ENCODE data around the gene PSME3IP1.

PSME3IP1 gene

DNA sequence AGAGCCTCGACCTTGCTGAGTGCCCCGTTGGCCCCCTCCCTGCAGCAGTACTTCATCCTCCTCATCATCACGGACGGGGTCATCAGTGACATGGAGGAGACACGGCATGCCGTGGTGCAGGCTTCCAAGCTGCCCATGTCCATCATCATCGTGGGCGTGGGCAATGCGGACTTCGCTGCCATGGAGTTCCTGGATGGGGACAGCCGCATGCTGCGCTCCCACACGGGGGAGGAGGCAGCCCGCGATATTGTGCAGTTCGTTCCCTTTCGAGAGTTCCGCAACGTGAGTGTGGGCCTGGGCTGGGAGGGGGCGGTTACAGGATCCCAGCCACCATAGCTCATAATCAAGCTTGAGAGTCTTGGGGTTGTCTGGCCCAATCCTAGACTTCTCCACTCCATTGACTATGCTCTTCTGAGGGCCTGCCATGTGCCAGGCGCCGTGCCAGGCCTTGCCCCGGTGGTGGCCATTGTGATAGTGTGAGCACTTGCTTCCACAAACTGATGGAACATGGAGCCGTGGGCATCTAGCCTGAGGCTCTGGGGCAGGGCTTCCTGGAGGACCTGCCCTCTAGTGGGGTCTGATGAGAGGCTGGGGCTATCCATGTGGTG is 39.7 kb downstream of the PSME3IP1 start:
- H3K4me3 ChIP-seq (ENCODE audit: low read length) = no peak overlapping the region
- peaks cover 38% of the 10 kb centered on the region for H3K4me1 ChIP-seq (ENCODE audit: control insufficient read depth, low read length)
- H4K20me1 ChIP-seq (ENCODE audit: control insufficient read depth, insufficient read depth, low read depth, low read length) = no peaks in the 10 kb centered on the region
- H3F3A ChIP-seq (ENCODE audit: control insufficient read depth, insufficient read depth) = peaks cover 3% of the 10 kb centered on the region; the same call in 1 of the 2 replicates
- H3K36me3 ChIP-seq (ENCODE audit: control insufficient read depth, low read length) = no peaks in the 10 kb centered on the region
- no peaks in the 10 kb centered on the region for H3K9me2 ChIP-seq (replicated peaks; ENCODE audit: control insufficient read depth, low read length)
- H3K27ac ChIP-seq (ENCODE audit: low read depth, low read length) = no peak overlapping the region
- no peaks in the 10 kb centered on the region for H3K27me3 ChIP-seq (ENCODE audit: control insufficient read depth, low read length)
- H3K79me2 ChIP-seq (ENCODE audit: control insufficient read depth, low read length) = no peaks in the 10 kb centered on the region
- no peak for TF ChIP-seq EZH2phosphoT487 (IDR thresholded peaks at IDR 0.05; ENCODE audit: borderline replicate concordance, low read length)
- TF ChIP-seq, protein P1, sequence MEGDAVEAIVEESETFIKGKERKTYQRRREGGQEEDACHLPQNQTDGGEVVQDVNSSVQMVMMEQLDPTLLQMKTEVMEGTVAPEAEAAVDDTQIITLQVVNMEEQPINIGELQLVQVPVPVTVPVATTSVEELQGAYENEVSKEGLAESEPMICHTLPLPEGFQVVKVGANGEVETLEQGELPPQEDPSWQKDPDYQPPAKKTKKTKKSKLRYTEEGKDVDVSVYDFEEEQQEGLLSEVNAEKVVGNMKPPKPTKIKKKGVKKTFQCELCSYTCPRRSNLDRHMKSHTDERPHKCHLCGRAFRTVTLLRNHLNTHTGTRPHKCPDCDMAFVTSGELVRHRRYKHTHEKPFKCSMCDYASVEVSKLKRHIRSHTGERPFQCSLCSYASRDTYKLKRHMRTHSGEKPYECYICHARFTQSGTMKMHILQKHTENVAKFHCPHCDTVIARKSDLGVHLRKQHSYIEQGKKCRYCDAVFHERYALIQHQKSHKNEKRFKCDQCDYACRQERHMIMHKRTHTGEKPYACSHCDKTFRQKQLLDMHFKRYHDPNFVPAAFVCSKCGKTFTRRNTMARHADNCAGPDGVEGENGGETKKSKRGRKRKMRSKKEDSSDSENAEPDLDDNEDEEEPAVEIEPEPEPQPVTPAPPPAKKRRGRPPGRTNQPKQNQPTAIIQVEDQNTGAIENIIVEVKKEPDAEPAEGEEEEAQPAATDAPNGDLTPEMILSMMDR (IDR thresholded peaks at IDR 0.05; ENCODE audit: low read depth, low read length, poor library complexity, severe bottlenecking) = no peak
- H3K4me2 ChIP-seq (ENCODE audit: low read length) = no peak overlapping the region
- H3K9me3 ChIP-seq (ENCODE audit: control insufficient read depth, insufficient read depth, low read length) = no peaks in the 10 kb centered on the region

DNA sequence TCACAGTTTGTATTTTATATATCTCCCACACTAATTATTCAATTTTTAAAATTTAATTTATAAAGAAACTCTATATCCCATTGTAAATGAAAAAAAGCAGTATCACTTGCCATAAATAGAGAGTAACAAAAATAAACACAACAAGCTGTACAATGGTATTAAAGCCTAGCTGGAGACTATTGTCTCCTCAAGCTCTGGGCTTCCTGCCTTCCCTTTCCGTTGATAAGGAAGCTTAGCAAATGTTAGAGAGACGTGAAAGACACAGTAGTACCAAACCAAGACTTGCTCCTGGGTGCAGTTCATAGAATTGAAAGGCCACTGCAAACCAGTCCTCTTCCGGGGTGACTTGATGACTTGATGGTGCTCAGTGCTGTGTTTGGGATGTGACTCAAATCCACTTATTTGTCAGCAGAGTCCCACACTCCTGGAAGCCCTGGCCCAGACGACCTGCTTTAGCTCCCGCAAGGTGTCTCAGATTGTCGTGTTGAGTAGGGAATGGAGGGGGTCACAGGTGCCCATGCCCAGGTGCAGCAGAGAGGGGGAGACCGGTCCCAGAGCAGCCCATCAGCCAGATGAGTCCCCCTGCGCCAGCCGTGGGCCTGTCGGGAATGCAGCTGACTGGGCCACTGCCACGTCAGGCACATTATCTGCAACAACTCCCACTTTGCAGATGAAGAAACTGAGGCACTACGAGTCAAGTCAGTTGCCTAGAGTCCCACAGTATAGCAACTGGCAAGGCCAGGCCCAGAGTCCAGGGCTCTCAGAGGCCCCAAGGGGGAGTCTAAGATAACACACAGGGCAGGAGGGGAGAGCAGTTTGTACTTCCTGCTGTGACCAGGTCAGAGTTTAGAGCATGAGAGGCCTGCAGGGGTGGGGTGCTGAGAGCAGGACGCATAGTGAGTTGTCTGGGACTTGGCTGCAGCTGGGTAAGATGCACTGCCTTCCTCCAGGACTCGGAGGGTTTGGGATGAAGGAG is 40.5 kb downstream of the PSME3IP1 start:
- no peaks in the 10 kb centered on the region for H3K9me2 ChIP-seq (replicated peaks; ENCODE audit: control insufficient read depth, low read length)
- H3K79me2 ChIP-seq (ENCODE audit: control insufficient read depth, low read length) = no peaks in the 10 kb centered on the region
- H3F3A ChIP-seq (ENCODE audit: control insufficient read depth, insufficient read depth) = peaks cover 3% of the 10 kb centered on the region; the same call in 1 of the 2 replicates
- no peaks in the 10 kb centered on the region for H3K36me3 ChIP-seq (ENCODE audit: control insufficient read depth, low read length)
- H3K4me1 ChIP-seq (ENCODE audit: control insufficient read depth, low read length) = peaks cover 41% of the 10 kb centered on the region
- no peaks in the 10 kb centered on the region for H3K9me3 ChIP-seq (ENCODE audit: control insufficient read depth, insufficient read depth, low read length)
- no peak overlapping the region for H3K27ac ChIP-seq (ENCODE audit: low read depth, low read length)
- H3K4me3 ChIP-seq (ENCODE audit: low read length) = no peak overlapping the region
- no peaks in the 10 kb centered on the region for H4K20me1 ChIP-seq (ENCODE audit: control insufficient read depth, insufficient read depth, low read depth, low read length)
- no peaks in the 10 kb centered on the region for H3K27me3 ChIP-seq (ENCODE audit: control insufficient read depth, low read length)
- no peak overlapping the region for H3K4me2 ChIP-seq (ENCODE audit: low read length)
- no peak for TF ChIP-seq EZH2phosphoT487 (IDR thresholded peaks at IDR 0.05; ENCODE audit: borderline replicate concordance, low read length)
- TF ChIP-seq, protein P1 (IDR thresholded peaks at IDR 0.05; ENCODE audit: low read depth, low read length, poor library complexity, severe bottlenecking) = no peak

DNA sequence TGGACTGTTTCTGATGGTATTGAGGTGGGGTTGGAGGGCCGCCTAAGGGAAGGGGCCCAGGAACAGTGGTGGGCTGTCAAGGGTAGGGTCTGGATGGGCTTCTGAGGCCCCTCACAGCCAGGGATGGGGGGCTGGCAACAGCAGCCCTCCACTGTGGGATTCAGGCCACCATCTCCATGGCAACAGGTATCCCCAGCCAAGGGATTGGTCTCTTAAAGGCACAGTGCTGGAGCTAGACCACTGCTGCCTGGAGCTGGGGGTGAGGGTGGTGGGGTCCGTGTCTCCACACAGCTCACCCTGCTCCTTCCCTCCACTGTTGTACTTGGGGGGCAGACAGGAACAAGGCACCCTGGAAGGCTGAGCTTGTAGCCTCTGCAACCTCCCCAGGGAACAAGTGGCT is 41.8 kb downstream of the PSME3IP1 start:
- Histone ChIP-seq H3K27me3 (ENCODE audit: control insufficient read depth, low read length) (no peaks in the 10 kb centered on the region), H3K79me2 (ENCODE audit: control insufficient read depth, low read length) (no peaks in the 10 kb centered on the region), H3K4me2 (ENCODE audit: low read length) (no peak overlapping the region), H3K9me3 (ENCODE audit: control insufficient read depth, insufficient read depth, low read length) (no peaks in the 10 kb centered on the region), H3K9me2 (replicated peaks; ENCODE audit: control insufficient read depth, low read length) (no peaks in the 10 kb centered on the region), H4K20me1 (ENCODE audit: control insufficient read depth, insufficient read depth, low read depth, low read length) (no peaks in the 10 kb centered on the region), H3K4me1 (ENCODE audit: control insufficient read depth, low read length) (peaks cover 41% of the 10 kb centered on the region), H3K27ac (ENCODE audit: low read depth, low read length) (no peak overlapping the region), H3K4me3 (ENCODE audit: low read length) (no peak overlapping the region), H3K36me3 (ENCODE audit: control insufficient read depth, low read length) (no peaks in the 10 kb centered on the region), H3F3A (ENCODE audit: control insufficient read depth, insufficient read depth) (peaks cover 3% of the 10 kb centered on the region; the same call in 1 of the 2 replicates)
- TF ChIP-seq, protein P1 (IDR thresholded peaks at IDR 0.05; ENCODE audit: low read depth, low read length, poor library complexity, severe bottlenecking) = no peak
- TF ChIP-seq EZH2phosphoT487 (IDR thresholded peaks at IDR 0.05; ENCODE audit: borderline replicate concordance, low read length) = no peak

All from DOHH2 (cell line).